ENCODE measurements around the gene HEPHL1.
"Not testable (repeated sequence)": the region's sequence is repeated elsewhere in the genome, so short reads cannot be mapped to it uniquely, and the experiment has no call there.

HEPHL1 gene, protein sequence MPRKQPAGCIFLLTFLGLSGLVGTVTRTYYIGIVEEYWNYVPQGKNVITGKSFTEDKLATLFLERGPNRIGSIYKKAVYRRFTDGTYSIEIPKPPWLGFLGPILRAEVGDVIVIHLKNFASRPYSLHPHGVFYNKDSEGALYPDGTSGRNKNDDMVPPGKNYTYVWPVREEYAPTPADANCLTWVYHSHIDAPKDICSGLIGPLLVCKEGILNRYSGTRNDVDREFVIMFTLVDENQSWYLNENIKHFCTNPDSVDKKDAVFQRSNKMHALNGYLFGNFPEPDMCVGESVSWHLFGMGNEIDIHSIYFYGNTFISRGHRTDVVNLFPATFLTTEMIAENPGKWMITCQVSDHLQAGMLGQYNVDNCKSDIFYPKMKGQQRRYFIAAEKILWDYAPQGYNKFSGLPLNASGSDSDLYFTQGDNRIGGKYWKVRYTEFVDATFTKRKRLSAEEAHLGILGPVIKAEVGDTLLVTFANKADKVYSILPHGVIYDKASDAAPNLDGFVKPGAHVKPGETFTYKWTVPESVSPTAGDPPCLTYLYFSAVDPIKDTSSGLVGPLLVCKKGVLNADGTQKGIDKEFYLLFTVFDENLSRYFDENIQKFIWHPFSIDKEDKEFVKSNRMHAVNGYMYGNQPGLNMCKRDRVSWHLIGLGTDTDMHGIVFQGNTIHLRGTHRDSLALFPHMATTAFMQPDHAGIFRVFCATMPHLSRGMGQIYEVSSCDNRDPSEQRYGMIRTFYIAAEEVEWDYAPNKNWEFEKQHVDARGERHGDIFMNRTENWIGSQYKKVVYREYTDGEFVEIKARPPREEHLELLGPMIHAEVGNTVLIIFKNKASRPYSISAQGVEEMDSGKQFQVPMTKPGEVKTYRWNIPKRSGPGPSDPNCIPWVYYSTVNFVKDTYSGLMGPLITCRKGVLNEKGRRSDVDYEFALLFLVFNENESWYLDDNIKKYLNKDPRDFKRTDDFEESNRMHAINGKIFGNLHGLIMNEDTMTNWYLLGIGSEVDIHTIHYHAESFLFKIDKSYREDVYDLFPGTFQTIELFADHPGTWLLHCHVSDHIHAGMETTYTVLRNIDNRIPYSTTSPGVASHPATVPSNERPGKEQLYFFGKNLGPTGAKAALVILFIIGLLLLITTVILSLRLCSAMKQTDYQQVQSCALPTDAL

DNA sequence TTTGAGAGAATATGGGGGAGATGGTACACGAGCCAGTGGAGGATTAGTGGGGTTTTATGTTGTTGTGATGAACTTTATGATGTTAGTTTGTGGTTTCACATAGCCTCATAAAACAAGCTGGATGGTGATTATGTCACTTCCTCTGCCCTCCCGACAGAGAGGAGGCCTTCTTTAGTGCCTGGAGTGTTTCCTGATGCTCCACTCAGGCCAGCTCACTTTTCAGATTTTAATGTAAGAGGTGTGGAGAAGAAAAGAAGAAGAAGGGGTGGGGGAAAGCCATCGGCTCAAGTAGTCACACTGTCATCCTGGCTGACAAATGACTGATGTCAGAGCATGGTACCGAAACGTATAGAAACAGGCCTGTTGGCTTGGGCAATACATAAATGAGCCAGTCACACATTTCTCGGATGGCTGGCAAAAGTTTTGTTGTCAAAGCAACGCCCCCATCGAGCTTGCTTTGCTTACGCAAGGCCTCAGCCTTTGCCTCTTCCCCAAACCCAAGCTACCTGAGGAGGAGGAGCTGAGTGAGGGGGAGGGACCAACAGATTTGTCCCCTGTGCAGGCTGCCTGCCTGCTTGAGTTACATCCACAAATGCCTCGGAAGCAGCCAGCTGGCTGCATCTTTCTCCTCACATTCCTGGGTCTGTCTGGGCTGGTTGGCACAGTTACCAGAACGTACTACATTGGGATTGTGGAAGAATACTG lies at the start of gene HEPHL1:
HEPHL1 (plus strand) TSS at position 578 of the 705 bp plus-strand sequence; CDS start at position 593, 15 bp downstream.
- DNase-seq = no peak

DNA sequence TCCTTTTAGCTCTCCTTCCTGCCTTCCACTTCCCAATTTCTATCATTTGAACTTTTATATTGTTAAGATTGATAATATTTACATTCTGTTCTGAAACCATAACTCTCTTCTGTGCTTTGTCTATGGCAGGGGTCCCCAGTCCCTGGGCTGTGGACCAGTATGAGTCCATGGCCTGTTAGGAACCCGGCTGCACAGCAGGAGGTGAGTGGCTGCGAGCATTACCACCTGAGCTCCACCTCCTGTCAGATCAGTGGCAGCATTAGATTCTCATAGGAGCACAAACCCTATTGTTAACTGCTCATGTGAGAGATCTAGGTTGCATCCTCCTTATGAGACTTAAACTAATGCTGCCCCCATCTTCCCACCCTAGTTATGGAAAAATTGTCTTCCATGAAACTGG lies 48.4 kb upstream of the HEPHL1 start:
- no peak for DNase-seq

DNA sequence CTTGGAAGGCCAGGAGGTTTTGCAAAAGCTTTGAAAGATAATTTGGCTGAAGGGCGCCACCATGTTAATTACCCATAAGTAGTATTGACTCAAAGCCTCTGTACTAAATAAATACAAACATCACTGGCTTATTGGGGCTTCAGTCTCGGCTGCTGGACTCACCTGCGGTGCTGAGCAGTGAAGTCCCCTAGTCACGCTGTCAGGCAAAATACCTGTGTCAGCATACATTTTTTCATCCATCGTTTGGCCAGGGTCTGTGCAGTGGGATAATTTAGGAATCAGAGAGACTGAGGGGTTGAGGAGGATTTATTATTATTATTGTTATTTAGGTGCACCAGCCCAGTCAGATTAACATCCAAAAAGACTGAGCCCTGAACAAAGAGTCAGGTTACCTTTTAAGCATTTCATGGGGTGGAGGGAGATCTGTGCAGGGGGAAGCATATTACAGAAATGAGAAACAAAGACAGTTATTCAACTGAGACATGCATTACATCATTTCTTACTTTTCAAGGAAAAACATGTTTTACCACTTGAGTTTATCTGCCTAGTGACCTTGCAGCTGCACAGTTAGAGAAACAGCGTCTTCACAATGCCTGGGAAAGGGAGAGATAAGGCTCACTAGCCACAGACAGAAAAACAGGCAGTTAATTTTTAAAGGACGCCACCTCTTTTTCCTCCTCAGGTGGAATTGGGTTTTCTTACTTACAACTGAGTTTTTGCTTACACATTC lies 47.7 kb upstream of the HEPHL1 start:
- not testable (repeated sequence) for DNase-seq

DNA sequence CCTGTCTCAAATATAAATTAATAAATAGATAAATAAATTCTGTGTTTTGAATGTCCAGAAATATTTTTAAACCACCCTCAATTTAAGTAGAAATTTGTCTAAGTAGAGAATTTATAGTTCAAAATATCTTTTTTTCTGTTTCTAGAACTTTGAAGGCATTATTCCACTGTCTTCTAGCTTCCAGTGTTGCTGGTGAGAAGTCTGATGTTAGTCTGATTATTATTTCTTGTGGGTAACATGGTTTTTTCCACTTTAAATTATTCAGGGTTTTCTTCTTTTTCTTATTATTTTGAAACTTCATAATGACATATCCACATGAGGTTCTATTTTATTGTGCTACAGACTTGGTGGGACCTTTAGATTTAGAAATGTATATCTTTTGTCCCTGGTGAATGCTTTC lies 46.4 kb upstream of the HEPHL1 start:
- no peak for DNase-seq

DNA sequence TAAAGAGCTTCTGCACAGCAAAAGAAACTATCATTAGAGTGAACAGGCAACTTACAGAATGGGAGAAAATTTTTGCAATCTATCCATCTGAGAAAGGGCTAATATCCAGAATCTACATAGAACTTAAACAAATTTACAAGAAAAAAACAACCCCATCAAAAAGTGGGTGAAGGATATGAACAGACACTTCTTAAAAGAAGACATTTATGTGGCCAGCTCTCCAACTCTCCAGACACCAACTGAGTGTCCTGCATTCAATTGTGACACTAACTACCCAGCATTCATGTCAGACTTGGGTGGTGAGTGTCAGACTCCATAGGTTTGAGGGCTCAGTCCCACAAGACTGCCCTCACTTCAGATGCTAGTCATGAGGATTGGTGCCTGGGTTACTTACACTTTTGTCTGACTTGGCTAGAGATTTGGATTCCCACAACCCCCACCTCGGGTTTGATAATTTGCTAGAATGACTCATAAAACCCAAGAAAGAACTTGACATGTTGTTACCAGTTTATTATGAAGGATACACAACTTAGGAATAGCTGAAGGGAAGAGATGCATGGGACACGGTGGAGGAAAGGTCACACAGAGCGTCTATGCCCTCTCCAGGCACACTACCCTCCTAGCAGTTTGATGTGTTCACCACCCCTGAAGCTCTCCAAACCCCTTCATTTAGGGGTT lies 44.4 kb upstream of the HEPHL1 start:
- DNase-seq = not testable (repeated sequence)

DNA sequence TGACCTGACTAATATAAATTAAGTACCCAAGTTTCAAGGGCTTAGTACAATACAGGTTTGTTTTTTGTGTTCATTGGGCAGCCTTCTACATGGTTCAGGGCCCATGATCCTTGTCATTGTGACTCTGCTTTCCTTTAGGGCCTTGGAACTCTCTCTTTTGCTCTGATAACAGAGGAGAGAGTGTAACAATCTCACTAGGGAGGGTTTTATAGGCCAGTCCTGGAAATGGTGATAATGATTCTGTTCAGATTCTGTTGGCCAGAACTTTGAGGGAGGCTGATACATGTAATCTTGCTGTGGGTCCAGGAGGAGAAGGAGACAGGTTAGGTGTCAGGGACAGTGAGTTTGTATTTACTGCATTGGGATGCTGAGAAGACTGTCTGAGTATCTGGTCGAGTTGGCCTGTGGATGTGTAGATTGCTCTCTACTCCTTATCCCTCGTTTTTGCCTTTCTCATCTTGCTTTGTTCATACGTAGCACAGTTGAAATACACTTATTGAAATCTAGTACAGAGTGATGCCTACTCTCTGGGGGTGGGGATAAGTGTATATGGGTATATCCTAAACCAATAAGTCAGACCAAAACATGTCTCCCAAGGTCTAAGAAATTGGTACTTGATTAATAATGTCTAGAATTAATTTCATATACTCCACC lies 37.5 kb upstream of the HEPHL1 start:
- DNase-seq = no peak

DNA sequence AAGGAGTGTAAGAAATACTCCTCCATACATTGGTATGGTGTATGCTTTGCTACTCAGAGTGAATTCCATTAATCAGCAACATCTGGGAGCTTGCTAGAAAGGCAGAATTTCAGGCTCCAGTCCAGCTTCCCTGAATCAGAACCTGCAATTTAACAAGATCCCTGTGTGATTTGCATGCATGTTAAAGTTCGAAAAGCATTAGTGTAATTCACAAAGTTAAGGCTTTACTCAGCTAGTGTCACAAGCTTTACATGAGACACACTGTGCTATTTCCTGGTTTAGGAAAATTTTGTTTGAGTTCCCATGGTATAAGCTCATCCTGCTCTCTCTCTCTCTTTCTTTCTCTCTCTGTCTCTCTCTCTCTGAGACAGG lies 37.0 kb upstream of the HEPHL1 start:
- no peak for DNase-seq

DNA sequence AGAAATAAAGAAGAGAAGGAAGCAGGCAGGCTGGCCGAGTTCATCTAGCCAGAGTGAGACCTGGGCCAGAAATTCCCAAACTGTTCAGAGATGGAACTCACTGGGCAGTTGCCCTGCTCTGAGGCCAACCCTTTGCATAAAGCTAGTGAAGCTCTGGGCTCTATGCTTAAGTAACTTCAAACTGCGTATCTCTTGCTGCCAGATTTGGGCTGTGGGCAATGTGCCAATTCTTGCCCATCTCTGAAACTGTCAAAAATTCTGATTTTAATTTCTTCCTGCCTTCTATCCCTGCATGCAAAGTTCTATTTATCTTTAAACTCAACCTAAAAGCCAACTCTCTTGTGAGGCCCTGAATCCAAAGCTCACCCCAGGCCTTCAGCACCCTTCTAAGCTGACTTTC lies 36.2 kb upstream of the HEPHL1 start:
- DNase-seq = no peak

DNA sequence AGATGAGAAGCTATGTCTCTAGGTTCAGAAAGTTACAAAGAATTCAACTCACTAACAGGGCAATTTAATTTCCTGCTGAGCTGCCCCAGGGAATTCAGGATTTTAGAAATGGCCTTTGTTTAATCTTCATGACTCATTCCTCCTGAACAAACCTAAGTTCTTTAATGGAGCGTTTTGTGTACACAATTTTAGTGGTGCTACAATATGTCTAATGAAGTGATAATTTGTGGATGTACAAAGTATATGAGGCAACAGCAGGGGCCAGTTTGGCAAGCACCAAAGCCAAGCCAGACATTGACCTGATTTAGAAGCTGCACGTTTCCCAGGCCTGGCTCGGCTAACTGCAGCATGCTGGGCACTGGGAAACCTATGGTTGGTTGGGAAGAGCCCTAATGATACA lies 34.4 kb upstream of the HEPHL1 start:
- DNase-seq = no peak

DNA sequence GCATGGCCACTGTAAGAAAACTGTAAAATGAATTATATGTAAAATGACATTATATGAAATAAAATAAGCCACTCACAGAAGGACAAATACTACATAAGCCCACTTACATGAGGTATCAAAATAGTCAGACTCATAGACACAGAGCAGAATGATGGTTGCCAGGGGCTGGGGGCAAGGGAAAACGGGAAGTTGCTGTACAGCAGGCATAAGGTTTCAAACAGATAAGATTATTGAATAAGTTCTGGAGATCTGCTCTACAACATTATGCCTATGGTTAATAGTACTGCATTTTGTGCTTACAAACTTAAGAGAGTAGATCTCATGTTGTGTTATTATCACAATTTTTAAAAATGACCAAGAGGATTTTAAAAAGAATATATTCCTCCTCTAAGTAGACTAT lies 32.7 kb upstream of the HEPHL1 start:
- no peak for DNase-seq

DNA sequence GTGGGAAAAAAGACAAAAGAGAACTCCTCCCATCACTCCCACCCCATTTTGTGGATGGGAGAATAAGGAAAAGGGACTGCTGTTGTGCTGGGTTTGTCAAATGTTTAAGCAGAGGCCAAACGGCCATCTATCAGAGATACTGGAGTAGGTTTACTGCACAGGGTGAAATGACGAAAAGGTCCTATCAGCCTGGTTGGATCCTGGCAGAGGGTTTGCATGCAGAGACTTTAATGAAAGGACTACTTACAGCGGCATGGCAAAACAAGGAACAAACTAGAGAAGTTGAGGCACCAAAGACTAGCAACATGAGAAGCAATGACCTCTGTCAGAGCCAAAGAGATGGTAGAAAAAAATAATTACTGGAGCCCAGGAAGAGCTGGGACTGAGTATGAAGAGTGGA lies 32.2 kb upstream of the HEPHL1 start:
- no peak for DNase-seq

DNA sequence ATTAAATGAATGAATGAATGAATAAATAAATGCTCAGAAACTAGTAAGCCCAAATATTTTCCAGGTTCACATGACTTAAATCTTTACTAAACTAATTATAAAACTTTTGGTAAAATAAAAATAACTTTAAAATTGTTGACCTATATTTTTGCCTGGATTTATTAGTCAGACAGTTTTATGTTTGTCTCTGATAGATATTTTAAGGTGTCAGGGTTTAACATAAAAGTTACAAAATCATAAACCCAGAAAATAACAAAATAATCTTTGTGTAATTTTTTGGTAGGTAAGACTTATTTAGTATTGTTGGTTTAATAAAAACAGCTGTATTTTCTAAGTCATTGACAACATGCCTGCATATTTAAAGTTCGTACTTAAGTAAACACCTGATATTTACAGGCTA lies 27.4 kb upstream of the HEPHL1 start:
- no peak for DNase-seq

DNA sequence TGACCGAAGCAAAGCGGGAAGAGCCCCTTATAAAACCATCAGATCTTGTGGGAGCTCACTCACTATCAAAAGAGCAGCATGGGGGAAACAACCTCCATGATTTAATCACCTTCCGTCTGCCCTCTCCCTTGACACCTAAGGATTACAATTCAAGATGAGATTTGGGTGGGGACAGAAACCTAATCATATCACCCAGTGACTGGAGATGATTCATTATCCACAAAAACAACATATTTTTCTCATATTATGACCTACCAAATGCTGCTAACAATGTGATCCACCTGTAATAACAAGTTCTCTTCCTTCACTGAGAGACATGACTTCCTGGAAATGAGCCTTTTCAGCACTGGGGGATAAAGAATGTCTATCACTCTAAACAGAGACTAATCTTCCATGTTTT lies 23.4 kb upstream of the HEPHL1 start:
- no peak for DNase-seq

DNA sequence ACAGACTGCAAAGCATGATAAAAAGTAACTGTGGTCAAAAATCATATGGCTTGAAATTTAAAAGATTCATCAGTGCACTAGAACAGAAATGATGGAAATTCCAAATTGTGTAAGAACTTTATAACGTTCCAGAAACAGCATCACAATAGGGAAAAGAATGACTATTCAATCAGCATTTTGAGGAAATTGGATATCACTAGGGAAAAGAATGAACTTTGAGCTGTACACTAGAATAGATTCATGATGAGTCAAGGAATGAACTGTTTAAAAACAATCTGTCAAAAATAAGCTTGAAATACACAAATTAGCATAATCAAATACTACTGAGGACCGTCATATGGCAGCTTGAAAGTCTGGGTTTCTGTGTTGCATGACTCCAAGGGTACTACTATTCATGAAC lies 20.5 kb upstream of the HEPHL1 start:
- no peak for DNase-seq

DNA sequence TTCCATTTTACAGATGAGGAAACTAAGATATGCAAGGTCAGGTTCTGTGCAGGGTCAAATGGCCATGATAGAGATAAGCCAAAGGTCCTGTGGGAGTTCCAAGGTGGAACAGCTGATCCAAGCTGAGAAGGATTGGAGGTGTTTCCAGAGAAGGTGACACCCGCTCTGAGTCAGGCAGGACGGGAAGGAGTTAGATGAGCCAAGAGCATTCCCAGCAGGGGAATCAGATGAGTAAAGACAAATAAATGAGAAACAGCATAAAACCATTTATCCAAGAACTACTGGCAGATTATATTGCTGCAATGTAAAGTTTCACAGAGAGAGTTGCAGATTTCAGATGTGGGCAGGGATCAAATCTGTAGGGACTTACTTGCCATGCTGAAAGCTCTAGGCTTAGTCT lies 18.9 kb upstream of the HEPHL1 start:
- DNase-seq = no peak

DNA sequence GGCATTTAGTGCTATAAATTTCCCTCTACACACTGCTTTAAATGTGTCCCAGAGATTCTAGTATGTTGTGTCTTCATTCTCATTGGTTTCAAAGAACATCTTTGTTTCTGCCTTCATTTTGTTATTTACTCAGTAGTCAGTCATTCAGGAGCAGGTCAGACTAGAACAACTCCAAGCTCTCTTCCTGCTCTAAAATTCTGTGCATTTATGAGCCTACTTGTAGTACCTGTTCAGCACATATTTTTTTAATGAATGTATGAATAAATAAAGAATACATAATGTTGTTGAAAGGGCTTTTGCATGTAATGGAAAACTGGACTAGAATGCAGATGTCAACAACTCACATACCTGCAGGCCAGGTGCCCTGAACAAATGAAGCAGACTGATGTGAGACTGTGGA lies 13.7 kb upstream of the HEPHL1 start:
- DNase-seq = no peak

DNA sequence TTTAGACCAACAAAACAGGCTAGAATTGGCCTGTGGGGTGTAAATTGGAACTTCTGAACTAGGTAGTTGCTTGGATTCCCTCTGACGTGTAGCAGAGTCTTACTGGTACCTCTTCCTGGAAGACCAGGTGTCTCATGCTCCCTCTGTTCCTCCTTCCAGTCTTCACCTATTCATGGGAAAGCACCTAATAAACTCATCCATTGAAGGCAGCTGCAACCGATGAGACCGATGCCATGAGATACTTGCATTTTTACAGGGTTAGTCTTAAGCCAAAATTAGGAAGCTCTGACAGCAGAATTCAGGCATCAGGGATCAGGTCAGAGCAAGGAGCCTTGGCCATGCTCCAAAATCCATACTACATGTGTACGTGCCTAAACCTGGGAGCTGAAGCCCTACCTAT lies 13.2 kb upstream of the HEPHL1 start:
- no peak for DNase-seq

DNA sequence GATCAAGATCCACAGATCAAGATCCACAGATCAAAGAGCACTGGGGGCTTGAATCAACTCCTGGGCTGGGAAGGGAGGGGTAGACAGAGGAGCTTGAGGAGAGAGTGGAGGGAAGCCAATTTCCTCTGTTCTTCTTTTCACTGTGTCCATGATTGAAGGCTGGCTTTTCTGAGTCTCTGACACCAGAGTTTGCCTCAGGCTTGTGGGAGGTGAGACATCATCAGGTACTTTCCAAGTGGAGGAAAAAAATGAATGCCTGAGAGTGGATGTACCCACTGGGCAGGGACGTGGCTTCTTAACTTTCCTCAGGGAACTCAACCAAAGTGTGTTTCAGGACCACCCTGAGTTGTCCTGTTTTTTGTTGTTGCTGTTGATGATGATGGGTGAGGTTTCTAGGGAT lies 11.0 kb upstream of the HEPHL1 start:
- no peak for DNase-seq

DNA sequence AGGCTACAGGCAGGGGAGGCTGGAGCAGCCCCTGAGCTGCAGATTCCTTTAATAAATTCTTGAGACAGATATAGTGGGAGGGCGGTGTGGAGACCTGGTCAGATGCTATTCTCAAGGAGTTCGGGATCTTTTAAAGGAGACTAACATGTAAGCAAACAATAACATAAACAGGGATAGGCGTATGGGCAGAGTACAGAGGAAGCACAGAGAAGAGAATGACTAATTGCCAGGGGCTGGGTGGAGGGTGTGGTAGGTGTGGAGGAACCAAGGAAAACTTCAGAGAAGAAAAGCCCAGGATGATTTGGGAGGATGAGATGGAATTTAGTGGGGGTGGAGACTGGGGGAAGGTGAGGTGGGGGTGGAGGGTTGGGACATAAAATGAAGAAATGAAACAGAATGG lies 9.7 kb upstream of the HEPHL1 start:
- no peak for DNase-seq

DNA sequence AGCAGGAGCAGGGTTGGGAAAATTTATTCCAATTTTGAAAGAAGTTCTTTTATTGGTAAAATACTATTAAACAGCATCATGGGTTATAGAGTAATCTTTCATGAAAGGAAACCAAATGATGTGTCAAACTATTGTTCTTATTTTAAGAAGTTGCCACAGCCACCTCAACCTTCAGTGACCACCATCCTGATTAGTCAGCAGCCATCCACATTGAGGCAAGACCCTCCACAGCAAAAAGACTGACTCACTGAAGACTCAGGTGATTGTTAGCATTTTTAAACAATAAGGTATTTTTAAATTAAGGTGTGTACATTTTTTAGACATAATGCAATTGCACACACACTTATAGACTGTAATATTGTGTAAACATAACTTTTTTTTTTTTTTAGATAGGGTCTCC lies 3.7 kb upstream of the HEPHL1 start:
- no peak for DNase-seq

DNA sequence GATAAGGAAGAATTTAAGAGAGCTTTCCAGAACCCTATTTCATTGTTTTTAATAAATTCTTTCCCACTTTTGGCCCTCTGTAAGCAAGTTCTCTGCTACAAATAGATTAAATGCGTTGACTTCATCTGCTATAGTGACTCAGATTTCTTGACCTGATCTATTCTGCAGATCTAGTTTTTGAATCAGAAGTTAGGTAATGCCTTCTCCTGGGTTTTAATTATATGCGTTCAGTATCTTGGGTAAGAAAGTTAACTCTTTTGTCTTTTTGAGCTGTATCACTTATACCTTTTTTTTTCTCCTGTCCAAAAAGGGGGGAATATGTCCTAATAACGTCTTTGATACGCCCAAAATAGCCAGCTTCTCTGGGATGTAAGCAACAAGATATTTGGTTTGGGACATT lies 2.4 kb upstream of the HEPHL1 start:
- DNase-seq = no peak

All from RPMI8226 (cell line).